Measurements from ENCODE around the gene UGT1A5.

Gene UGT1A5

GRCh38 chr2:233811087-233811486 is 98.4 kb downstream of the UGT1A5 start:
- DNase-seq: no peak

GRCh38 chr2:233811732-233812131 is 99.0 kb downstream of the UGT1A5 start:
- DNase-seq: no peak

- DNase-seq: peak; percentile 34
These were observed 100.7 kb downstream of the UGT1A5 start for GRCh38 chr2:233813236-233814055.

DNA sequence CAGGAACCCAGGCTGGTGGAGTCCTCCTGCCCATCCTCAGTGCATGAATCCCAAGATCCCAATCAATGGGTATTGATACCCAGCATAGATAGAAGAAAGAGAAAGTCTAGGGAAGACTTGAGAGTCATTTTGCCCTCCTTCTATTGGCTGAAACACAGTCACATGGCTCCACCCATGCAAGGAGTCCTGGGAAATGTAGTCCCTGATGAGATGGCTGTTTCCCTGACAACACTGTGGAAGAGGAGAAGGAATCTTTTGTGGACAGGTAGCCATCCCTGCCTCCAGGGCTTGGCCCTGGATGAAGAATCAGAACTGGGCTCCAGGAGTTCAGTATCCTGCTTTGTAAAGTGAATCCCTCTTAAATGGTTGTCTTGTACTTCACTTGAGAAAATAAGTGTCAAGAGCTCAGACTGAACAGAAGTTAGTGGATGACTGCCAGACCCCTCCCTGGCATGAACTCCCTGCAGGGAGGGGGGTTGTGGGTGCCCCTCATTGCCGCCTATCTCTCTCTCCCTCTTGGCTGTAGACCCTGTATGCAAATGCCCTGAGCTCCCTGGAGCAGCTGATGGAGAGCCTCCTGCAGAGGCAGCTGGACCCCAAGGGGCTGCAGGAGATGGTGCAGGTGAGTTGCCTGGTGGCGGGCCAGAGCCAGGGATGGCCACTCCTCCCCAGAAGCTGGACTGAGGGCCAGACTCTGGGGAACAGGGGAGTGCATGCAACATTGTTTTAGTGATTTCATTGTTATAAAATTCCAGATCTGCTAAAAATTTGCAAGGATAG is 101.5 kb downstream of the UGT1A5 start:
- DNase-seq: peak; percentile 33

- no peak for DNase-seq
These were observed 103.2 kb downstream of the UGT1A5 start for GRCh38 chr2:233815861-233816260.

DNA sequence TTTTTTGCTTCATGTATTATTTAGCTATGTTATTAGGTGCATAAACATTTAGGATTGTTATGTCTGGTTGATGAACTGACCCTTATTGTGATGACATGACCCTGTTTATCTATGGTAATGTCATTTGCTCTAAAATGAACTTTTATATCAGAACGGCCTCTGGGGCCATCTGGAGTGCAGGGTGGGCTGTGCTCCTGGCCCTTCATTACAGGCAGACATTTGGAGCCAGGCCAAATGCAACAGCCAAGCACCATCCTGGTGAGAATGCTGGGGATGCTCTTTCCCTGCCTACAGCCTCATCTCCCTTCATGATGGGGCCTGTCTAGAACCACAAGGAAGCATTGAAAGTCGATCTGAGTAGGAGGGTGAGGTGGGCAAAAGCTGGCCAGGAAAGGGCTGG is 103.6 kb downstream of the UGT1A5 start:
- DNase-seq: no peak

DNA sequence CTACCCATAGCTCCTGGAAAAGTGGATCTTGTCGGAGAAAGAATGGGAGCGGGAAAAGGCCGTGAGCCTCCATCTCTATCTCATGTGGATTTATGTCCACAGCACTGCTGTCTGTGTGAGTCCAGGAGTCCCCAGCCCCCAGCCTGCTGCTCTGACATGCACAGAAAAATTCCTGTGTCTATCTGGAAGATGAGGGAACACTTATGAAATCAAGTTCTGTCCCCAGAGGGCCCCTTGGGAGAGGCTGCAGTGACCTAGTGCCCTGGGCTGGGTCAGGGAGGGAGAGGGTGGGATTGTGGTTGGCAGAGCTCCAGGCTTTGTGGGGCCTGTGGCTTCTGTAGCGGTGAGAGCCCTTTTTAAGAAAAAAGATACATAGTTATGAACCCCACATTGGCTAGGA is 104.1 kb downstream of the UGT1A5 start:
- DNase-seq: no peak

DNA sequence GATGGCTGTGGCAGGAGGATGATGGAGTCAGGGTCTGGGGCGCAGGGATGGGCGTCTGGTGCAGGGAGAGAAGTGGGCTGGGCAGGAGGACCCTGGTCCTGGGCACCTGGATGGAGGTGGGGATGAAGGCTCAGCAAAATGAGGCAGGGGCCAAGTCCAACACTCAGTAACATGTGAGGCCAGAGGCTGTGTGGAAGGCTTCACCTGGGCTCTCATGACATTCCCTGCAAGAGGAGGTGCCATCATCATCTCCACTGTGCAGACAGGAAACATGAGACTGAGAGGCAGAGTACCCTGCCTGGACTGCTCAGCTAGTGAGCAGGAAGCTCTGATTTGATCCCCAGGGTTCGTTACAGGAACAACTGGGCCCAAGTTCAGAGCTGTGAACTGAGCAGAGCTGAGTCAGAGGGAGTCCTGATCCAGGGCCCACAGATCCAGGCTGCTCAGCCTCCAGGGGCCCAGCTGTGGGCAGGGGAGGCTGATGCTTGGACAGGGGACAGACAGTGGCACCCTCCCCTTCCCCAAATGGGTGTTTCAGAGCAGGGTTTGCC is 104.7 kb downstream of the UGT1A5 start:
- DNase-seq: no peak

GRCh38 chr2:233817995-233818638 is 105.4 kb downstream of the UGT1A5 start:
- no peak for DNase-seq

DNA sequence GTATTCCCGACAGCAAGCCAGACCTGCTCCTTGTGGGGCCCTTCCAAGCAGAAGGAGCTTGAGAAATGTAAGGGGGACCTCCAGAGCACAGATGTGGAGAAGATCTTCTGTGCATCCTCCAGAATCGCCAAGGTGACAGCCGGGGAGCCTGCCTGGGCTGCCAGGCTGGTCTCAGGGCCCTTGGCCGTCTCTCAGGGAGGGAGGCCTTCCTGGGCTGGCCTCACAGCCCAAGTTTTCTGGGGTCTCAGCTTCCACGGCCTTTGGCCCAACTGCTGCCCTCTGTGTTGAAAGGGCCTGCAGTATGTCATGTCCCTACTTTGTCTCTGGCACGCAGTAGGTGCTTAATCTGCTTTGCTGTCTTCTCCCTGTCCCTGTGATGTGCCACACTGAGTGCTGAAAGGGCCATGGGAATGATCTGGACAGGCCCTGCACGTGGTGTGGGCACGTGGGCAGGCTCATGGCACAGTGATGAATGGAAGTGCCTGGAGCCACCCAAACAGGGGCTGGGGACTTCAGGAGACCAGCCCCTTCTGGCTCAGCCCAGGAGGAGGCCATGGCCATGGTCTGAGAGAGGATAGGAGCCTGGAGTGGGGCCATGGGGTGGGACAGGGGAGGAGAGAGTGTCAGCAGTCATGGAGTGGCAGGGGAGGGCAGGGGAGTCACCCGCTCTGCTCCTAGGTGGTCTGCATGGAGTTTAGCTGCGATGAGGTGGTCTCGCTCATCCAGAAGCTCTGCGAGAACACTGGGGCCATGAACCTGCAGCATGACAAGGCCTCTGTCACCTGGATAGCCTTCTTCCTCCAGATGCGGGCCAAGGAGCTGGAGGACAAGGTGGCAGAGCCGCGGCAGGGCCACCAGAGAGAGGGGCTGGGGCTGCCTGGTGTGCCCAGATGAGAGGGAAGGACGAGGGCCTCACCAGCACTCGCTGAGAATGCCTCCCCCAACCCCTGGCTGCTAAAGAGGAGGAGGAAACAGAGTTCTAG is 106.2 kb downstream of the UGT1A5 start:
- no peak for DNase-seq

- no peak for DNase-seq
These were observed 107.4 kb downstream of the UGT1A5 start for GRCh38 chr2:233819884-233820773.

- no peak for DNase-seq
These were observed 108.0 kb downstream of the UGT1A5 start for GRCh38 chr2:233820774-233821105.

- DNase-seq: no peak
These were observed 108.5 kb downstream of the UGT1A5 start for GRCh38 chr2:233821196-233821595.

DNA sequence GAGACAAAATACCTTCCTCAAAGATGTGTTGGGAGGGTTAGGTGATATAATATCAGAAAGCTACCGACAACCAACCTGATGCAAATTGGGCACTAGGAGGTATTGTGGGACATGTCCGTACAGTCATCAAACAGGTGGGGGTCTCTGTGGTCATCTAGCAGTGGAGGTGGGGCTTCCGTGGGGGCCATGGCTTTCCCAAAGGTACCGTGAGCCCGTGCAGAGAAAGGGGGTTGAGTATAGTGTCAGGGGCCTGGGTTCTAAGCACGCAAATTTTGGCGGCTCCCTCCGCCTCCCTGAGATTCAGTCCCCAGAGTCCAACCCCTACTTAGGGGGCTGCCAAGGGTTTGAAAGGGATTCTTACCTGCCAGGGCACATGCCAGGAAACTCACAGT is 109.0 kb downstream of the UGT1A5 start:
- no peak for DNase-seq

DNA sequence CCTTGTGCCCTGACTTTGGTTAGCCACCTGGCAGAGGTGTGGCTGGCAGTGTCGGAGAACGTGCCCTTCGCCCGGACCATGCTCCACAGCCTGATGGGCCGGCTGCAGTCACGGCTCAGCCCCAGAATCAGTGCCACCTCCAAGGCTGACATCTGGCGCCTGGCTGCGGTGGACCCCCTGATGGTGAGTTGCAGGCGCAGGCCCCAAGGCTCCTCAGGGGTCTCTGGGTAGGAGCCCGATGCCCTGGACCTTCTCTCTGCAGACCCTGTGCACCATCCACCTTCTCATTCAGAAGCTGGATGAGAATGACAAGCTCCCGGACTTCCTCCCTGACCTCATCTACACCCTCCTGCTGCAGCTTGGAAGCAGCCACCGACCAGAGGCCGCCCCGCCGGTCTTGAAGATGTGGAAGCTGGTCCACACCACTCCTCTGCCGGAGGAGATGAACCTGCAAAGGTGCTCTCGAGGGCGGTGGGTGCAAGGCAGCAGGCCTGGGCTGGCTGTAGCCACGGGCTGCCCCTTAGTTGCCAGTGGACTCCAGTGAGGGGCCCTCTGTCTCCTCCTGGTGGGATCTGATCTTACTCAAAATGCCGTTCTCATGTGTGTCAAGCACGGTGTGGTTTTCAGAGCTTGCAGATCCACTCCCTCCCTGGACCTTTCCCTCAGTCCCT is 109.5 kb downstream of the UGT1A5 start:
- no peak for DNase-seq
